GM10248 (cell line): Measurements from ENCODE around the gene KCNQ1.

Source experiments
- CTCF ChIA-PET: fragments of 300-600 bp; sonication (Branson Sonifier 250); formaldehyde crosslinking; extraction: SDS; loops from one replicate; lab custom pipeline; 2021; ENCODE audit warnings: antibody characterized with exemption; lab: Yijun Ruan, JAX
- POLR2A ChIA-PET: fragments of 350-650 bp; sonication (Branson Sonifier 250); formaldehyde crosslinking; extraction: SDS; loops from one replicate; lab custom pipeline; 2020; ENCODE audit warnings: antibody characterized with exemption; lab: Yijun Ruan, JAX
- DNase-seq: peaks from one replicate; pipeline ENCODE4 v3.0.0; 2012; ENCODE audit errors: extremely low spot score
- CTCF ChIP-seq: IDR thresholded peaks from 2 replicates; pipeline ENCODE4 v1.5.1; 2012; ENCODE audit warnings: mild to moderate bottlenecking, low read depth; ENCODE audit errors: extremely low read depth, missing control alignments, control extremely low read depth

KCNQ1 gene

GRCh38 chr11:2686360-2687222, 241.8 kb downstream of the KCNQ1 start:
- POLR2A ChIA-PET = interaction anchor here (0.8 to 1.5 kb wide), 2 partner anchors 9 to 13 kb away, joined by 3 to 6 read pairs; partner anchors contain the start of gene KCNQ1OT1
- no peak for TF ChIP-seq CTCF
- CTCF ChIA-PET = interaction anchor here (0.8 to 1.0 kb wide), 2 partner anchors 8 kb away, joined by 3 to 4 read pairs; no protein-coding TSS in a partner anchor
- DNase-seq = no peak

- DNase-seq = no peak
- TF ChIP-seq CTCF = no peak
- ChIA-PET CTCF (interaction anchor here (1.0 kb wide), 1 partner anchor 9 kb away, joined by 4 read pairs; no protein-coding TSS in a partner anchor), POLR2A (interaction anchor here (1.5 kb wide), 1 partner anchor 13 kb away, joined by 6 read pairs; the partner anchor contains the start of gene KCNQ1OT1)
These were observed 242.4 kb downstream of the KCNQ1 start for GRCh38 chr11:2687223-2687530.

- no peak for TF ChIP-seq CTCF
- ChIA-PET POLR2A (no interaction called here), CTCF (no interaction called here)
These were observed 243.0 kb downstream of the KCNQ1 start for GRCh38 chr11:2687782-2688191.

GRCh38 chr11:2688381-2689231, 243.8 kb downstream of the KCNQ1 start:
- no peak for DNase-seq
- no peak for TF ChIP-seq CTCF
- ChIA-PET POLR2A (interaction anchor here (1.3 kb wide), 1 partner anchor 11 kb away, joined by 3 read pairs; the partner anchor contains the start of gene KCNQ1OT1), CTCF (interaction anchor here (0.8 to 1.2 kb wide), 2 partner anchors 10 to 14 kb away, joined by 3 read pairs; no protein-coding TSS in a partner anchor)

More at GRCh38 chr11:2687782-2688191, 243.0 kb downstream of the KCNQ1 start:
- no peak for DNase-seq

- DNase-seq = no peak
- no peak for TF ChIP-seq CTCF
- CTCF ChIA-PET = interaction anchor here (1.2 kb wide), 2 partner anchors 11 kb away, joined by 3 read pairs; no protein-coding TSS in a partner anchor
- POLR2A ChIA-PET = interaction anchor here (0.8 to 2.0 kb wide), 3 partner anchors 10 to 15 kb away, joined by 3 to 10 read pairs (median 3); partner anchors contain the start of gene KCNQ1OT1
These were observed 245.1 kb downstream of the KCNQ1 start for GRCh38 chr11:2689651-2690575.
